ENCODE data around the gene STK24.

DNA sequence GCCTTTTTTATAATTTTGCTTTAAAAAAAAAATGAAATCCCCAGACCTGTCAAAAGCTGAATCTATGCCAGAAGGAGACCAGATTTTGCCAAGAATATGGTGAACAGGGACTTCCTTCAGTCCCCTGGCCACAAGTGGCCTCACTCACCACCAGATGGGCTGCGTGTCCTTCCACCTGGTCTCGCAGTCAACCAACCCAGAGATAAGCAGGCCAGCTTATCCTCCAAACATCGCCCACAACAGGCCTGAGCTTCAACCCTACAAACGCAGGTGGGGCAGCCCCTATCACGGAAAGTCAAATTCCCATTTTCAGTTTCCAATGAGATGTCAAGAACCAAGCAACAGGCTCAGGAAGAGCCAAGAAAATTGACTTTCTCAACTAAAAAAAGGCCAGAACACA, 30.5 kb downstream of the STK24 start:
- TF ChIP-seq JUNB (IDR thresholded peaks at IDR 0.05) (no peak), CHD4 (IDR thresholded peaks at IDR 0.05; ENCODE audit: borderline replicate concordance) (no peak), ZSCAN20 (CRISPR knock-in tag; IDR thresholded peaks at IDR 0.05) (no peak), POLR2A (IDR thresholded peaks at IDR 0.05; ENCODE audit: low read length) (no peak), BHLHE40 (IDR thresholded peaks at IDR 0.05; ENCODE audit: low read depth, low read length) (no peak), HDAC2 (IDR thresholded peaks at IDR 0.05) (no peak)
- TF ChIP-seq, protein P1, sequence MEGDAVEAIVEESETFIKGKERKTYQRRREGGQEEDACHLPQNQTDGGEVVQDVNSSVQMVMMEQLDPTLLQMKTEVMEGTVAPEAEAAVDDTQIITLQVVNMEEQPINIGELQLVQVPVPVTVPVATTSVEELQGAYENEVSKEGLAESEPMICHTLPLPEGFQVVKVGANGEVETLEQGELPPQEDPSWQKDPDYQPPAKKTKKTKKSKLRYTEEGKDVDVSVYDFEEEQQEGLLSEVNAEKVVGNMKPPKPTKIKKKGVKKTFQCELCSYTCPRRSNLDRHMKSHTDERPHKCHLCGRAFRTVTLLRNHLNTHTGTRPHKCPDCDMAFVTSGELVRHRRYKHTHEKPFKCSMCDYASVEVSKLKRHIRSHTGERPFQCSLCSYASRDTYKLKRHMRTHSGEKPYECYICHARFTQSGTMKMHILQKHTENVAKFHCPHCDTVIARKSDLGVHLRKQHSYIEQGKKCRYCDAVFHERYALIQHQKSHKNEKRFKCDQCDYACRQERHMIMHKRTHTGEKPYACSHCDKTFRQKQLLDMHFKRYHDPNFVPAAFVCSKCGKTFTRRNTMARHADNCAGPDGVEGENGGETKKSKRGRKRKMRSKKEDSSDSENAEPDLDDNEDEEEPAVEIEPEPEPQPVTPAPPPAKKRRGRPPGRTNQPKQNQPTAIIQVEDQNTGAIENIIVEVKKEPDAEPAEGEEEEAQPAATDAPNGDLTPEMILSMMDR (IDR thresholded peaks at IDR 0.05), result no peak
- TF ChIP-seq, protein P2, sequence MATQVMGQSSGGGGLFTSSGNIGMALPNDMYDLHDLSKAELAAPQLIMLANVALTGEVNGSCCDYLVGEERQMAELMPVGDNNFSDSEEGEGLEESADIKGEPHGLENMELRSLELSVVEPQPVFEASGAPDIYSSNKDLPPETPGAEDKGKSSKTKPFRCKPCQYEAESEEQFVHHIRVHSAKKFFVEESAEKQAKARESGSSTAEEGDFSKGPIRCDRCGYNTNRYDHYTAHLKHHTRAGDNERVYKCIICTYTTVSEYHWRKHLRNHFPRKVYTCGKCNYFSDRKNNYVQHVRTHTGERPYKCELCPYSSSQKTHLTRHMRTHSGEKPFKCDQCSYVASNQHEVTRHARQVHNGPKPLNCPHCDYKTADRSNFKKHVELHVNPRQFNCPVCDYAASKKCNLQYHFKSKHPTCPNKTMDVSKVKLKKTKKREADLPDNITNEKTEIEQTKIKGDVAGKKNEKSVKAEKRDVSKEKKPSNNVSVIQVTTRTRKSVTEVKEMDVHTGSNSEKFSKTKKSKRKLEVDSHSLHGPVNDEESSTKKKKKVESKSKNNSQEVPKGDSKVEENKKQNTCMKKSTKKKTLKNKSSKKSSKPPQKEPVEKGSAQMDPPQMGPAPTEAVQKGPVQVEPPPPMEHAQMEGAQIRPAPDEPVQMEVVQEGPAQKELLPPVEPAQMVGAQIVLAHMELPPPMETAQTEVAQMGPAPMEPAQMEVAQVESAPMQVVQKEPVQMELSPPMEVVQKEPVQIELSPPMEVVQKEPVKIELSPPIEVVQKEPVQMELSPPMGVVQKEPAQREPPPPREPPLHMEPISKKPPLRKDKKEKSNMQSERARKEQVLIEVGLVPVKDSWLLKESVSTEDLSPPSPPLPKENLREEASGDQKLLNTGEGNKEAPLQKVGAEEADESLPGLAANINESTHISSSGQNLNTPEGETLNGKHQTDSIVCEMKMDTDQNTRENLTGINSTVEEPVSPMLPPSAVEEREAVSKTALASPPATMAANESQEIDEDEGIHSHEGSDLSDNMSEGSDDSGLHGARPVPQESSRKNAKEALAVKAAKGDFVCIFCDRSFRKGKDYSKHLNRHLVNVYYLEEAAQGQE (IDR thresholded peaks at IDR 0.05), result no peak

Measured in A549 (cell line).